Panc1 (cell line): ENCODE measurements around the gene GAPDH.

ENCODE experiments used
- CTCF ChIP-seq: fragments of 450-650 bp; IDR thresholded peaks from 2 replicates; pipeline ENCODE4 v1.5.1; 2017; ENCODE audit warnings: mild to moderate bottlenecking
- POLR2AphosphoS5 ChIP-seq: IDR thresholded peaks from 2 replicates; pipeline ENCODE4 v1.6.1; 2012; ENCODE audit warnings: mild to moderate bottlenecking, low read depth, low read length, moderate library complexity
- REST ChIP-seq, 2 experiments: IDR thresholded peaks; 2 replicates each; pipeline ENCODE4 v1.6.1; 2011 to 2012; ENCODE audit warnings: low read depth in 2 of 2, control low read depth in 1 of 2, low read length in 1 of 2, mild to moderate bottlenecking in 1 of 2, moderate library complexity in 1 of 2; ENCODE audit not compliant: insufficient read depth in 1 of 2
- TCF7L2 ChIP-seq: IDR thresholded peaks from 2 replicates; pipeline ENCODE4 v1.6.1; 2011; ENCODE audit warnings: mild to moderate bottlenecking, low read depth, low read length, inconsistent platforms

- TF ChIP-seq CTCF, result no peak
- TF ChIP-seq REST (IDR thresholded peaks at IDR 0.05; ENCODE audit: insufficient read depth in 1 of 2, low read depth in 2 of 2, low read length in 1 of 2), result no peak
- no peak for TF ChIP-seq TCF7L2
- no peak for TF ChIP-seq POLR2AphosphoS5
Measured at GRCh38 chr12:6541371-6542165, 7.3 kb downstream of the GAPDH start.
